WI38 (cell line): ENCODE measurements around the gene PTPRZ1.

ENCODE experiments used
- H3K4me3 ChIP-seq: 2 replicates; pipeline ENCODE4 v1.5.1; 2011; ENCODE audit warnings: low read depth, mild to moderate bottlenecking, control low read depth, low read length
- TF ChIP-seq, protein P1 (sequence below): IDR thresholded peaks from 2 replicates; pipeline ENCODE4 v1.5.1; 2012; ENCODE audit warnings: low read depth, mild to moderate bottlenecking, control low read depth, low read length

The PTPRZ1 gene

DNA sequence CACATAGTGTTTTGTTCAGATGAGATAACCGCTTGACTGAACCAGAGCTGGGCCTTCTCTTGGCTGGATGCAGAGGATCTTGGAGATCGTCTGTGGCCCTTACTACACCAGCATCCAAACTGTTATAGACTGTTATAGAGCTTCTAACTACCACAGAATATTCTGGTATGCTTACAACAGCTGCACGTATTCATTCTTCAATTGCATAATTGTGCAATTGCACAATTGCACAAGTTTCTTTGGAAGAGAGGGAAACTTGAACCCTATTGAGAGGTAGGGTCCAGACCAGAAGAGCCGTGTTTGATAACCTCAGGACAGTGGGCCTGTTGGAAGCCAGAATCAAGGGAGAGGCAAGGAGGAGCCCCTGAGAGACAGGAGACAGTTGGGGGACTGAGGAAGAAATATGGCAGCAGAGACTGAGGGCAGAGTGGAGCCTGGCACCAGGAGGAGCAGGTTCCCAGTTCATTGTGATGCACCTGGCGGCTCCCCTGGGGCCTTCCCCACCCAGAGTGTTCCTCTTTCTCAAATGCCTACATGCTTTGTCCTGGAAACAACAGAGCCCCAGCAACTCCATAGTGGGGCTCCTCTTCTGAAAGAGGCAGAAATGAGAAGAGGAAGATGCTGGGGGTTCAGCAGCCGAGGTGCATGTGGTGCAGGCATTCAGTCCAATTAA lies 64.1 kb downstream of the PTPRZ1 start:
- H3K4me3 ChIP-seq = no peak overlapping the region
- TF ChIP-seq, protein P1, sequence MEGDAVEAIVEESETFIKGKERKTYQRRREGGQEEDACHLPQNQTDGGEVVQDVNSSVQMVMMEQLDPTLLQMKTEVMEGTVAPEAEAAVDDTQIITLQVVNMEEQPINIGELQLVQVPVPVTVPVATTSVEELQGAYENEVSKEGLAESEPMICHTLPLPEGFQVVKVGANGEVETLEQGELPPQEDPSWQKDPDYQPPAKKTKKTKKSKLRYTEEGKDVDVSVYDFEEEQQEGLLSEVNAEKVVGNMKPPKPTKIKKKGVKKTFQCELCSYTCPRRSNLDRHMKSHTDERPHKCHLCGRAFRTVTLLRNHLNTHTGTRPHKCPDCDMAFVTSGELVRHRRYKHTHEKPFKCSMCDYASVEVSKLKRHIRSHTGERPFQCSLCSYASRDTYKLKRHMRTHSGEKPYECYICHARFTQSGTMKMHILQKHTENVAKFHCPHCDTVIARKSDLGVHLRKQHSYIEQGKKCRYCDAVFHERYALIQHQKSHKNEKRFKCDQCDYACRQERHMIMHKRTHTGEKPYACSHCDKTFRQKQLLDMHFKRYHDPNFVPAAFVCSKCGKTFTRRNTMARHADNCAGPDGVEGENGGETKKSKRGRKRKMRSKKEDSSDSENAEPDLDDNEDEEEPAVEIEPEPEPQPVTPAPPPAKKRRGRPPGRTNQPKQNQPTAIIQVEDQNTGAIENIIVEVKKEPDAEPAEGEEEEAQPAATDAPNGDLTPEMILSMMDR = no peak

DNA sequence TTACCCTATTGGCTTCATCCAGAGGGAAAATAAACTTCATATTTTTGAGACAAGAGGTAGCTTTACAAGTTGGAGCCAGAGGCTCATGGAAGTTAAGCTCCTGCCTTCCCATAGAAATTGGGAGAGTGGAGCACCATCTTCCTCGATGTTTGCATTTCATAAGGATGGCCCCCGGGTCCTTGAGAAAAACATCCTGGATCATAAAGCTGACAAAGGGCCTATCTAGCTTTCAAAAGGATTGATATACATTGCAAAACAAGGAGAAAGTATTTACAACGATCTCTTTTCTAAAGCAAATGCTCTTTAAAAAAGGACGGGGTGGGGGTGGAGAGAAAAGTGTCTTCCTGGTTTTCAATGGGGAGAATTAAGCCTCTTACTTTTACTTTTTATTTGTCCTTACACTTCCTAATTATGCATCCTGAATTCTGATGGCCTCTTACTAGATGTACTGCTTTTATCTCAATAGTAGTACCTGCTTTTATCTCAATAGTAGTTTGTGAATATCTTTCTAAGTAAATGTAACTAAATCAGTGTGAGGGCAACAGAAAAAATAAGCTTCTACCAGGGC lies 65.6 kb downstream of the PTPRZ1 start:
- no peak overlapping the region for H3K4me3 ChIP-seq

GRCh38 chr7:121940918-121941317 lies 68.0 kb downstream of the PTPRZ1 start:
- no peak overlapping the region for H3K4me3 ChIP-seq
- TF ChIP-seq, protein P1 = no peak

More for the DNA sequence above, 65.6 kb downstream of the PTPRZ1 start:
- TF ChIP-seq, protein P1 = no peak

- TF ChIP-seq, protein P1 = no peak
- H3K4me3 ChIP-seq = no peak overlapping the region
Measured at GRCh38 chr7:121941830-121942229, 68.9 kb downstream of the PTPRZ1 start.

DNA sequence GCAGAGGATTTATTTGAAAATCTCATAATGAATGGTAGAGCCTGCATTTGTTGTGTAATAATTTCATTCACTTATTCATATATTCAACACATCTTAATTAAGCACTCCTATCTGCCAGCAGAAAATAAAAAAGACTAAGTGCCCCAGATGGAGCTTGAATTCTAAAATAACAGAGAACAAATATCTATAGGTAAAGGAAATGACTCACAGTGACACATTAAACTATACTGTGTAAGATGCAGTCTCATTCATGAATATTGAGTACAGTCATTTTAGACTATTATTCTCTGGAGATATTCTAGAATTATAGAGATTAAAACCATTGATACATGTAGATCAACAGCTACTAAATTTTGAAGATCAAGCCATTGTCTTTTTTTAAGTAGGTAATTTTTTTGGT lies 72.1 kb downstream of the PTPRZ1 start:
- no peak overlapping the region for H3K4me3 ChIP-seq
- TF ChIP-seq, protein P1 = no peak

DNA sequence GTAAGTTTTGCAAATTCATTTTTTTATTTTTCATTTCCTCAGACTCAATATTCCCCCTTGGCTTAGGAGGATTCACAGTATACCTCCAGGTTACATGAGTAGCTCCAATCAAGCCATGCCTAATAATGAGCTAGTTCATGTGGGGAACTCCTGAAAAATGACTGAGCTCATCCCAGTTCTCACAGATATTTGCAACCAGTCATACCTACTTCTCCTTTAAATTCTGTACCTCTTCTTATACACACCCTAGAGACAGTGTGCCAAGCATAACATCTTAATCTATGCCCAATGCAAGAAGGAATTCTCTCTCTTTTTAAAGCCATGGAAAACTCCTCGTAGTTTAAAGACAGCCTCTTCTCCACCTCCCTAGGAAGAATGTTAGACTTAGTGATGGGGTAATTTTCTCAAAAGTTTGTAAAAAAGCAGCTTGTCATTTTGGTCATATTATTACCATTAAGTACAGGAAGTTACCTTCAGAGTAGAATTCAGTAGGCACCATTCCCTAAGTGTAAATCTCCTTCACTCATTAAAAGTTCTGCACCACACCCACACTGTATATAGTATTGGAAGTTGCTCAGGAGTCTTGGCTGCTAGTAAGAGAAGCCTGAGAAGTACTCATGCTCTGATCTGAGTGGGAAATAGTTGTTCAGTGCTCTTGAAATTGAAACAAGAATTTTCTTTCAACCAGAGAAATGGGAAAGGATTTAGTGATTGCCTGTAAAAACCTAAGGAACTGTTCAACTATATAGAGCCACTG lies 72.7 kb downstream of the PTPRZ1 start:
- TF ChIP-seq, protein P1 = no peak
- no peak overlapping the region for H3K4me3 ChIP-seq

GRCh38 chr7:121953164-121953563 lies 80.2 kb downstream of the PTPRZ1 start:
- TF ChIP-seq, protein P1 = no peak

More at GRCh38 chr7:121953164-121953563, 80.2 kb downstream of the PTPRZ1 start:
- H3K4me3 ChIP-seq = no peak overlapping the region
